Neural cell (in vitro differentiated cells): ENCODE measurements around the gene MBNL3. TPM values are rescaled to one million over a fixed set of nuclear protein-coding genes. Genes with fewer than 3 reads are reported as not detected.

Source experiments
- H2AFZ ChIP-seq: fragments of 200-600, 300-800 bp; sonication (generic), shearing (Covaris generic); 2 replicates; pipeline ENCODE4 v1.6.0; 2014; ENCODE audit warnings: low read depth, mild to moderate bottlenecking, antibody characterized with exemption, low read length, moderate library complexity
- H3F3A ChIP-seq: fragments of 200-600 bp; shearing (Covaris generic); 2 replicates; pipeline ENCODE4 v1.6.1; 2016; ENCODE audit warnings: mild to moderate bottlenecking, moderate library complexity, mixed read lengths, antibody characterized with exemption, low read length; ENCODE audit not compliant: insufficient read depth, poor library complexity, severe bottlenecking
- H3K27ac ChIP-seq: fragments of 200-600, 300-800 bp; sonication (generic), shearing (Covaris generic); 2 replicates; pipeline ENCODE4 v1.5.1; 2014; ENCODE audit warnings: mild to moderate bottlenecking, low read length, moderate library complexity
- H3K27me3 ChIP-seq: fragments of 300-800, 200-600 bp; sonication (generic), shearing (Covaris generic); 2 replicates; pipeline ENCODE4 v1.6.0; 2014; ENCODE audit warnings: mild to moderate bottlenecking, low read depth, low read length, moderate library complexity; ENCODE audit not compliant: insufficient read depth
- H3K36me3 ChIP-seq: fragments of 300-800, 200-600 bp; sonication (generic), shearing (Covaris generic); 2 replicates; pipeline ENCODE4 v1.5.1; 2014; ENCODE audit warnings: mild to moderate bottlenecking, antibody characterized with exemption, low read length, moderate library complexity; ENCODE audit not compliant: insufficient read depth
- H3K4me2 ChIP-seq: fragments of 300-800, 200-600 bp; sonication (generic), shearing (Covaris generic); 2 replicates; pipeline ENCODE4 v1.6.0; 2014; ENCODE audit warnings: mild to moderate bottlenecking, low read length
- H3K4me3 ChIP-seq: fragments of 300-800, 200-600 bp; sonication (generic), shearing (Covaris generic); 2 replicates; pipeline ENCODE4 v1.5.1; 2014; ENCODE audit warnings: mild to moderate bottlenecking, low read length, moderate library complexity
- H3K79me2 ChIP-seq: fragments of 200-600 bp; shearing (Covaris generic); replicated peaks from 2 replicates; pipeline ENCODE4 v1.6.0; 2014; ENCODE audit warnings: mild to moderate bottlenecking, low read length, moderate library complexity; ENCODE audit not compliant: insufficient read depth
- H3K9ac ChIP-seq: fragments of 300-800, 200-600 bp; sonication (generic), shearing (Covaris generic); 2 replicates; pipeline ENCODE4 v1.6.1; 2016; ENCODE audit warnings: mild to moderate bottlenecking, low read length, mixed read lengths
- H3K9me2 ChIP-seq: fragments of 200-600 bp; shearing (Covaris generic); 2 replicates; pipeline ENCODE4 v1.6.1; 2016; ENCODE audit warnings: mild to moderate bottlenecking, low read length, mixed read lengths; ENCODE audit not compliant: insufficient read depth
- H3K9me3 ChIP-seq: fragments of 200-600, 300-800 bp; sonication (generic), shearing (Covaris generic); 2 replicates; pipeline ENCODE4 v1.6.1; 2016; ENCODE audit warnings: mild to moderate bottlenecking, mixed run types, low read length, moderate library complexity, mixed read lengths
- H4K20me1 ChIP-seq: fragments of 200-600 bp; shearing (Covaris generic); 2 replicates; pipeline ENCODE4 v1.6.1; 2016; ENCODE audit warnings: mild to moderate bottlenecking, mixed run types; ENCODE audit not compliant: insufficient read depth
- EP300 ChIP-seq: fragments of 450-650 bp; conservative IDR thresholded peaks from 2 replicates; pipeline ENCODE4 v1.6.1; 2014; ENCODE audit warnings: antibody characterized with exemption, mild to moderate bottlenecking, moderate library complexity; ENCODE audit not compliant: poor library complexity, severe bottlenecking
- EZH2 ChIP-seq: fragments of 200-600, 300-800 bp; shearing (Covaris generic), sonication (generic); IDR thresholded peaks from 2 replicates; pipeline ENCODE4 v1.6.1; 2014; ENCODE audit warnings: antibody characterized with exemption, low read length, borderline replicate concordance, mild to moderate bottlenecking; ENCODE audit not compliant: insufficient read depth, poor library complexity, severe bottlenecking
- MXI1 ChIP-seq: fragments of 450-650 bp; conservative IDR thresholded peaks from 2 replicates; pipeline ENCODE4 v1.6.1; 2014; ENCODE audit warnings: antibody characterized with exemption, mild to moderate bottlenecking; ENCODE audit not compliant: poor library complexity, severe bottlenecking
- POLR2AphosphoS5 ChIP-seq: IDR thresholded peaks from 2 replicates; pipeline ENCODE4 v1.6.1; 2012
- RAD21 ChIP-seq: fragments of 450-650 bp; conservative IDR thresholded peaks from 2 replicates; pipeline ENCODE4 v1.6.1; 2014; ENCODE audit warnings: antibody characterized with exemption, mild to moderate bottlenecking, moderate library complexity
- SMC3 ChIP-seq: fragments of 450-650 bp; conservative IDR thresholded peaks from 2 replicates; pipeline ENCODE4 v1.6.1; 2014; ENCODE audit warnings: antibody characterized with exemption, mild to moderate bottlenecking, moderate library complexity; ENCODE audit not compliant: poor library complexity
- TAF1 ChIP-seq: IDR thresholded peaks from 2 replicates; pipeline ENCODE4 v1.6.1; 2012; ENCODE audit warnings: low read depth
- polyA plus RNA-seq: library from polyadenylated mRNA; depleted of rRNA; stranded (reverse); fragments of >200 nt; gene quantifications from 2 replicates; pipeline ENCODE4 v1.2.3, GENCODE V29; 2014
- TF ChIP-seq, protein P1 (sequence below): IDR thresholded peaks from 2 replicates; pipeline ENCODE4 v1.6.1; 2012; ENCODE audit warnings: borderline replicate concordance
- TF ChIP-seq, protein P2 (sequence below): fragments of 450-650 bp; IDR thresholded peaks from 2 replicates; pipeline ENCODE4 v1.5.1; 2014; ENCODE audit warnings: antibody characterized with exemption, mild to moderate bottlenecking, moderate library complexity; ENCODE audit not compliant: poor library complexity, severe bottlenecking

Gene MBNL3
- polyA plus RNA-seq, 1 donor from 2014 or later, result 0.09 TPM

- H3K4me3 ChIP-seq, result no peak overlapping the region
- no peak overlapping the region for H3K4me2 ChIP-seq
- no peaks in the 10 kb centered on the region for H4K20me1 ChIP-seq
- no peak overlapping the region for H3K27ac ChIP-seq
- no peaks in the 10 kb centered on the region for H3F3A ChIP-seq
- no peak overlapping the region for H2AFZ ChIP-seq
- no peaks in the 10 kb centered on the region for H3K9me2 ChIP-seq
- H3K36me3 ChIP-seq, result no peaks in the 10 kb centered on the region
- H3K9ac ChIP-seq, result no peak overlapping the region
- no peaks in the 10 kb centered on the region for H3K27me3 ChIP-seq
- H3K79me2 ChIP-seq, result no peaks in the 10 kb centered on the region
- TF ChIP-seq RAD21 (no peak), MXI1 (no peak), EP300 (no peak)
- TF ChIP-seq, protein P1, sequence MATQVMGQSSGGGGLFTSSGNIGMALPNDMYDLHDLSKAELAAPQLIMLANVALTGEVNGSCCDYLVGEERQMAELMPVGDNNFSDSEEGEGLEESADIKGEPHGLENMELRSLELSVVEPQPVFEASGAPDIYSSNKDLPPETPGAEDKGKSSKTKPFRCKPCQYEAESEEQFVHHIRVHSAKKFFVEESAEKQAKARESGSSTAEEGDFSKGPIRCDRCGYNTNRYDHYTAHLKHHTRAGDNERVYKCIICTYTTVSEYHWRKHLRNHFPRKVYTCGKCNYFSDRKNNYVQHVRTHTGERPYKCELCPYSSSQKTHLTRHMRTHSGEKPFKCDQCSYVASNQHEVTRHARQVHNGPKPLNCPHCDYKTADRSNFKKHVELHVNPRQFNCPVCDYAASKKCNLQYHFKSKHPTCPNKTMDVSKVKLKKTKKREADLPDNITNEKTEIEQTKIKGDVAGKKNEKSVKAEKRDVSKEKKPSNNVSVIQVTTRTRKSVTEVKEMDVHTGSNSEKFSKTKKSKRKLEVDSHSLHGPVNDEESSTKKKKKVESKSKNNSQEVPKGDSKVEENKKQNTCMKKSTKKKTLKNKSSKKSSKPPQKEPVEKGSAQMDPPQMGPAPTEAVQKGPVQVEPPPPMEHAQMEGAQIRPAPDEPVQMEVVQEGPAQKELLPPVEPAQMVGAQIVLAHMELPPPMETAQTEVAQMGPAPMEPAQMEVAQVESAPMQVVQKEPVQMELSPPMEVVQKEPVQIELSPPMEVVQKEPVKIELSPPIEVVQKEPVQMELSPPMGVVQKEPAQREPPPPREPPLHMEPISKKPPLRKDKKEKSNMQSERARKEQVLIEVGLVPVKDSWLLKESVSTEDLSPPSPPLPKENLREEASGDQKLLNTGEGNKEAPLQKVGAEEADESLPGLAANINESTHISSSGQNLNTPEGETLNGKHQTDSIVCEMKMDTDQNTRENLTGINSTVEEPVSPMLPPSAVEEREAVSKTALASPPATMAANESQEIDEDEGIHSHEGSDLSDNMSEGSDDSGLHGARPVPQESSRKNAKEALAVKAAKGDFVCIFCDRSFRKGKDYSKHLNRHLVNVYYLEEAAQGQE, result no peak
- TF ChIP-seq, protein P2, sequence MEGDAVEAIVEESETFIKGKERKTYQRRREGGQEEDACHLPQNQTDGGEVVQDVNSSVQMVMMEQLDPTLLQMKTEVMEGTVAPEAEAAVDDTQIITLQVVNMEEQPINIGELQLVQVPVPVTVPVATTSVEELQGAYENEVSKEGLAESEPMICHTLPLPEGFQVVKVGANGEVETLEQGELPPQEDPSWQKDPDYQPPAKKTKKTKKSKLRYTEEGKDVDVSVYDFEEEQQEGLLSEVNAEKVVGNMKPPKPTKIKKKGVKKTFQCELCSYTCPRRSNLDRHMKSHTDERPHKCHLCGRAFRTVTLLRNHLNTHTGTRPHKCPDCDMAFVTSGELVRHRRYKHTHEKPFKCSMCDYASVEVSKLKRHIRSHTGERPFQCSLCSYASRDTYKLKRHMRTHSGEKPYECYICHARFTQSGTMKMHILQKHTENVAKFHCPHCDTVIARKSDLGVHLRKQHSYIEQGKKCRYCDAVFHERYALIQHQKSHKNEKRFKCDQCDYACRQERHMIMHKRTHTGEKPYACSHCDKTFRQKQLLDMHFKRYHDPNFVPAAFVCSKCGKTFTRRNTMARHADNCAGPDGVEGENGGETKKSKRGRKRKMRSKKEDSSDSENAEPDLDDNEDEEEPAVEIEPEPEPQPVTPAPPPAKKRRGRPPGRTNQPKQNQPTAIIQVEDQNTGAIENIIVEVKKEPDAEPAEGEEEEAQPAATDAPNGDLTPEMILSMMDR, result no peak
- H3K9me3 ChIP-seq, result no peaks in the 10 kb centered on the region
Measured at GRCh38 chrX:132433001-132433400, 55.8 kb downstream of the MBNL3 start.

DNA sequence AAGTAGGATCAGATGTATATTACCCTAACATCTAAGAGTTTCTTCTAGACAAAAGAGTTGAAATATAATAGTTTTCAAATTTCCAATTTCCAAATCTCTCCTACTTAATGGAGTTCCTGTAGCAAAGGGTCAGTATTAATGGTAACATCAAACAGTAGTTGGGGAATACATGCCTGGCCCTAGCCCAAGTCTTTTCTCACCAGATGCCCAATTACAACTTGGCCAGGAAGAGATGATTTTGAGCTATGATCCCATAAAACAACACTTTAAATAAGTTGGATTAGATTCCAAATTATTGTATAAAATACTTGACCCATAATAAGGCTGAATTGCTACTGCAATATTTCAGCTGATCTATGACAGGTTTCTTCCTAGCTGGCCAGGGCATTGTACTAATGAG, 59.9 kb downstream of the MBNL3 start:
- H3K9me2 ChIP-seq, result no peaks in the 10 kb centered on the region
- H3F3A ChIP-seq, result no peaks in the 10 kb centered on the region
- no peak overlapping the region for H3K27ac ChIP-seq
- no peaks in the 10 kb centered on the region for H3K79me2 ChIP-seq
- H3K9me3 ChIP-seq, result no peaks in the 10 kb centered on the region
- TF ChIP-seq, protein P1, result no peak
- TF ChIP-seq, protein P2, result no peak
- no peak for TF ChIP-seq TAF1
- TF ChIP-seq EP300, result no peak
- TF ChIP-seq RAD21, result no peak
- no peak for TF ChIP-seq EZH2
- no peak for TF ChIP-seq POLR2AphosphoS5
- TF ChIP-seq SMC3, result no peak
- no peak for TF ChIP-seq MXI1
- H2AFZ ChIP-seq, result no peak overlapping the region
- H3K27me3 ChIP-seq, result no peaks in the 10 kb centered on the region
- no peak overlapping the region for H3K4me2 ChIP-seq
- no peak overlapping the region for H3K9ac ChIP-seq
- no peaks in the 10 kb centered on the region for H3K36me3 ChIP-seq
- H4K20me1 ChIP-seq, result no peaks in the 10 kb centered on the region
- no peak overlapping the region for H3K4me3 ChIP-seq
